HG03066 (cell line): ENCODE results near the gene RPRD1B.

Source experiments
- ATAC-seq: cut with Tn5 transposase; IDR thresholded peaks from one replicate; pipeline ENCODE4 v1.9.1; 2021; ENCODE audit warnings: low read depth; ENCODE audit not compliant: unreplicated experiment

RPRD1B gene

DNA sequence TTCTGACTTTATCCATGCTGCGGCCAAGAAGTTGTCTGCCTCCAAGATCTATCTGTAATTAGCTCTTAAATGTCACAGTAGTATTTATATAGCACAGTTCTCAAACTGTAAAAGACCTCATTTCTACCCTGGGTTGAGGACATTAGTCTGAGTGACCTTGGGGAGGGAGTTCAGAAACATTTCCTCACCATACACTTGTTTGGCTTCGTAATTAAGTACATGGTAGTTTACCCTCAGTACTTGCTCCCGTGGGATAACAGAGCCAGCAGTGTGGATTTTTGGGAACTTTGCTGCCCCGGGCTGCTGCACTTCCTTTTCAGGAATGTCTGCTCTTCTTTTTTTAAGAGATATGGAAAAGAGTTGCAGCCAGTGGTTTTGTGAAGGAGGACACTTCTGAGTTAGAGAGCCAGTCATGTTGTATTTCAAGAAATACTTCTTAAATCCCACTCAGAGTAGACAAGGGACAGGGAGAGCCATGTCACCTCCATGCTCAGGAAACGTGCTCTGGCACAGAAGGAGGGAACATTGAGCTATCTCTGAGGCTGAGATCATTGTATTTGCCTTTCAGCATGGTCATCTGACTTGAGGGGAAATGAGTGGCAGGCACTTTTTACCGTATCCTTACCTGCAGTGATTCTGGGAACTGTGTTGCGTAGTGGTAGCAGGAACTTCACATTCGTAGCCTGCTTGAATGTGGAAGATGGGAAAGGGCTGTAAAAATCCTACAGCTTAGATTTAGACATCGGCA, 33.6 kb downstream of the RPRD1B start:
- no peak for ATAC-seq

DNA sequence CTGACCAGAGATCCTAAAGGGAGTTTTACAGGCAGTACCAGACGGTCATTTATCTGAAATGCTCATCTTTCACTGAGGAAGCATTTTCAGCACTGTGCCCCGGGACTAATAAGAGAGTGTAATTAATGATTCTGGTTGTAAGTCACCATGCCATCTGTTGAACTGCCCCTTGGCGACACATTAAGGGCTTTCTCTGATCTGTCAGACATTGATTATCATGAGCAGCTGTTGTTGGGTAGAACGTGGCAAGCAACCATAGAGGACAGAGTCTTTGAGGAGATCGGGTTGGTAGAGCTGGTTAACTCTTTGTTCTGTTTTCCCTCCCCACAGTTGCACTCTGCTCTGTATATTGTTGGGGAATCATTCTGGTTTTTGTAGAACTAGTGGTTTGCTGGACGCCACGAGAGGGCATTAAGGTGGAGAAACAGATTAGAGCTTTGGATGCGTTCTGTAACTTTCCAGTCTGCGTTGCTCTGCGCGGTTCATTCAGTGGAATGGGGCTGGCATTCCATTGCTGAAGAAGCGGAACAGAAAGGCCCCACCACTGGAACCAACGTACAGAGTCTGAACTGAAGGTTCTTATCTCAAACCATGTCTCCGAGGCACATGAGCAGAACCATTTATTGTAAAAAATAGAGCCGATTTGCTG, 34.3 kb downstream of the RPRD1B start:
- ATAC-seq = no peak

DNA sequence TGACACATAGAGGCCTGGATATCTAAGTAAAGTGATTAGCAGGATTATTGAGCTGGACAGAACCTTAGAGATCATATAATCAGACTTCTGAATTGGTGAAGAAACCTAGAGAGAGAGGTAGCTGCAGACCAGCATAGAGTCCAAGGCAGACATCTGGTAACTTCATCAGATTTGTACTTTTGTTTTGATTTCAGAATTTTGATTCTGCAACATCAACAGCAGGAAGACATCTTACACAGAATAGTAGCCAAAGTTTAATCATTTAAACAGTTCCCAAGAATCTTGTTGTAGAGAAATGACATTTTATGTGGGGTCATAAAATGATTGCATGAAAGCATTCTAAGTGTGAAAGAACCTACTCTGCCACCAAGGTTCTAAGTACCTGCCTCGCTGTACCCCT, 39.4 kb downstream of the RPRD1B start:
- no peak for ATAC-seq

DNA sequence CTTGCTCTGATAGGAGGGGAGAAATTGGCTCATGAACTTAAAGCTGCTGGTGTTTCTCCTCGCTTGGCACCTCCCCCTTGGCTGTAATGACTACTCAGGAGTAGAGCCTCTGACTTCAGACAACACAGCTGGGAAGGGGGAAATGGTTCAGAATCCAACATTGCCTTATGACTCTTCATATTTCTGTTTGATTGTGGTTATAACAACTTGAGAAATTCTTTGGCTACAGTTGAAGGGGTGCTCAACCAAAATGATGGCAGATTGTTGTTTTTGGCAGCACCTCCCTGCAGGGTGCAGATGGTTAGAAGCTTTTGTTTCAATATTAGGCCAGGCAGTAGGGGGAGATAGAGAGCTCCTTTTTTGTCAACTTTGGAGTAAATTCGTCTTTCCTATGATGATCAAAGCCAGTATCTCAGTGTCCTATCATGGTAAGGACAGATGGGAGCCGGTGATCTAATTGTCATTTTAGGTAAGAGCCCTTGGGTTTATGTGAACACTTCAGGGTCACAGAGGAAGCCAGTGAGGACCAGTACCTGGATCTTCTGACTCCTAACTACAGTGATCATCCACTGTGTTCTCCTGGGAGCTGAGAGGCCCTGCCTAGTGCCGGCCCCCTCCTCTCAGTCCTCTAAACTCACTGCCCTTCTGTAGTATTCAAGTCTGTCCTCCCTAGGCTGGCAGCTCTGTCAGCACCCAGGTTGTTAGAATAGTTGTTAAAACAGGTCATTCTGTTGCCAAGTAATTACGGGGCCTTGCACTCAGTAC, 39.9 kb downstream of the RPRD1B start:
- no peak for ATAC-seq

DNA sequence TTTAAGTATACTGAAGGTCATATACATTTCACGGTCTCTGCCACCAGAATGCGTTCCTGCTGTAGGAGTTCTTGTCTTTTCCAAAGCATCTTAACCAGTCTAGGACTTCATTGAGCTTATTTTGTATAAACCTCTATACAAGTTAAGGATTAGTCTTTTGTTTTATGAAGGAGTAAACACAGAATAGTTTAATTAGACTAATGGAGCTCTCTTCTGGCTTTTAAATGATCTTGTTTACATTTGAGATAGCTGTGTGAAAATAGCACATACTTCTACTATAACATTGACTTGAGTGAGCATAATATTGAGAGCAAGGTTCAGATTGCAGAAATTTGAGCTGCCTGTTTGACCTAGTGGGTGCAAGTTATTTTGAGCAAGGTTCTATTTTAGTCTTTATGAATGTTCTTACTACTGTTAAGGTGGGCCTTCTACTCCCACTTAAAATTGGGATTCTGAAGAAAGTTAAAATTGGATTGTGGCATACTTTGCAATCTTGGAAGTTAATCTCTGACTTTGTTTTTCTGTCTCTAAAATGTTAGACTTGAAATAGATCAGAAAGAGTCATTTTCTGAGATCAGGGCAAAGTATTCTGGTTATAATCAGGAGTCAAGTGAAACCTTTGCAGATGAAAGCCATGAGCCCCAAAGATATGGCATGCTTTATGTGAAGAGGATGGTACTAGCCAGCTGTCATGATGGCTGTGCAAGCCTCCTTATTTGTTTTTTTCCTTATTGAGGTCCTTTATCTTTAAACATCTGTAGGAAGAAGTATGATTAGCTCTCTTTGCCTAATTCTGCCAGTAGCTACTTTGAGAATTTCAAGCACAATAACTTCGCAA, 41.8 kb downstream of the RPRD1B start:
- ATAC-seq = no peak

DNA sequence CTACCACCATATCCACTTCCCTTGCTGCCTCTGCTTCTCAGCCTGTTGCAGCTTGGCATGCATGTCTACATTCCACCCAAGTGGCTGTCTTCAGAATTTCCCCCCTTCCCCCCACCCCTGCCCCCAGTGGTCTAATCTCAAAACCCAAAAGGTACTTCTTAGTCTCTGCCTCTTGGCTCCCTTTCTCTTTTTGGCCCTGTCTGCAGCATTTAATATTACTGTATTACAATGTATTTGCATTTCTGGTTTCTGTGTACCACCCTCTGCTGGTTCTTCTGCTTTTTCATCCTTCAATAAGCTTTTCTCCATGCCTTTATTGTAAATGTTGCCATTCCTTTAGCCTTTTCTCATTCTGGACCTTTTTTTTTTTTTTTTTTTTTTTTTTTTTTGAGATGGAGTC, 43.0 kb downstream of the RPRD1B start:
- no peak for ATAC-seq

DNA sequence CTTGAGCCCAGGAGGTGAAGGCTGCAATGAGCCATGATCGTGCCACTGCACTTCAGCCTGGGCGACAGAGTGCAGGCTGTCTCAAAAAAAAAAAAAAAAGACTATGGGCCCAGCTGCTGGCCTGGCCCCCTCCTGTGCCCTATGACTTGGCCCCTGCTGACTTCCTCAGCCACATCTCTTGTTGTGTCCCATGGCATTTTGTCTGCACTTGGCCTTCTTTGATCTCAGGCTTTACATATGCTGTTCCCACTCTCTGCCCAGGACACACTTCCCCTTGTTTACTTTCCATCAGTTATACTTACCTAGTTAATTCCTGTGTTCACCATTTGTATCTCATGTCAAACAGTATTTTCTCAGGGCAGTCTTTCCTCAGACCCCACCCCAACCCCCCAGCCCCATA, 44.5 kb downstream of the RPRD1B start:
- no peak for ATAC-seq

DNA sequence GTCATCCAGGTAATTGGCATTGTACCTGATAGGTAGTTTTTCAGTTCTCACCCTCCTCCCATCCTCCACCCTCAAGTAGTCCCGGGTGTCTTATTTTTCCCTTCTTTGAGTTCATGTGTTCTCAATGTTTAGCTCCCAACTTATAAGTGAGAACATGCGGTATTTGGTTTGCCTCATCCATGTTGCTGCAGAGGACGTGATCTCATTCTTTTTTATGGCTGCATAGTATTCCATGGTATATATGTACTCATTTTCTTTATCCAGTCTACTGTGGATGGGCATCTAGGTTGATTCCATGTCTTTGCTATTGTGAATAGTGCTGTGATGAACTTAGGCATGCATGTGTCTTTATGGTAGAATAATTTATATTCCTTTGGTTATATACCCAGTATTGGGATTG, 45.8 kb downstream of the RPRD1B start:
- ATAC-seq = no peak

DNA sequence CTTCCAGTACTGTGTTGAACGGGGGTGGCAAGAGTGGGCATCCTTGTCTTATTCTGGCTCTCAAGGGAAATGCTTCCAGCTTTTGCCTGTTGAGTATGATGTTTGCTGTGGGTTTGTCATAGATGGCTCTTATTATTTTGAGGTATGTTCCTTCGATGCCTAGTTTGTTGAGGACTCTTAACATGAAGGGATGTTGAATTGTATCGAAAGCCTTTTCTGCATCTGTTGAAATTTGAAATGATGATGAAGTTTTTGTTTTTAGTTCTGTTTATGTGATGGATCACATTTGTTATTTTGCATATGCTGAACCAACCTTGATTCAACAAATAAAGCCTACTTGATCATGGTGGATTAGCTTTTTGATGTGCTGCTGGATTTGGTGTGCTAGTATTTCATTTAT, 48.0 kb downstream of the RPRD1B start:
- no peak for ATAC-seq

DNA sequence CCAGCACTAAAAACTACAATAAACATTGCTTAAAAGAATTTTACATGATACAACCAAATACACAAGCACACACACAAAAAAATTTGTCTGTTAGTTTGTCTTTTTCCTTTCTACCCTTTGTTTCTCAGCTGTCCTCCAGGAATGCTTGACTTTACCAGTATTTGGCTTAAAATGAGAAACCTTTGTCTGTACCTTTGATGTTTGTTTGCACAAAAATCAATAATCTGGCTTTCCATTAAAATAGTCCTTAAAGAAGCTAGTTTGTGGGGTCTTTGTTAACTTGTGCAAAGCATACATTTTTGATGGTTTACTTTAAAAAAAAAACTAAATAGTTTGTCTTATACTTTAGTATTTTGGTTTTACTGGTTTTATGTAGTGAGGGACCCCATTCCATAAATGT, 49.3 kb downstream of the RPRD1B start:
- no peak for ATAC-seq

DNA sequence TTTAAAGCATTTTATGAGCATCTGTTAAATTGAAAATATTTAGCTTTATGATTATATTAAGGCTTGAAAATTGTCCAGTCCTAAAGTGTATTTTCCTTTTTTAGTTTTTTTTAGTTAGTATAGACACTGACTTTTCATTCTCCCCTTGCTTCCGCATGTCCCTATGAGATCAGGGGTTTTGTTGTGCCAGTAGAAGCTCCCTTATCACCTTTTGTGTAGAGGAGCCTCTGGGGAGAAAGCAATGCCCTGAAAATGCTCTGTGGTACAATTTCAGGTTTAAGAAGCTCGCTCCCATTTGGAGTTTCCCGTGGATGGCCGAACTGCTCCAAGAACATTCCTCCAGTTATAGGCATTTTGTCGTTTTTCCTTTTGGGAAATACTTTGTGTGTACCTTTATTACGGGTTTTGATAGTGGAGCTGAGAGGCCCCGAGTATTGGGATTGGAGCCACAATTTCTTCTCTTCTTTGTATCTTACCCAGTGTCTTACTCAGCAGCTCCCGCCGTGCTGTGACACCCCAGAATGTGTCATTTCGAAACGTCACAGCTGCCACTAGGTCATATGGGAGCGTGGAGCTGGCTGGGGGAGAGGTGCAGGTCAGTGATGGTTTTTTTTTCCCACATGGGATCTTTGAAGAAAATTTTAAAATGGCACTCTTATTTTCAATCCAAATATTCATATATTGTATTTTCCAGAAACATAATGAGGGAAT, 49.9 kb downstream of the RPRD1B start:
- no peak for ATAC-seq

DNA sequence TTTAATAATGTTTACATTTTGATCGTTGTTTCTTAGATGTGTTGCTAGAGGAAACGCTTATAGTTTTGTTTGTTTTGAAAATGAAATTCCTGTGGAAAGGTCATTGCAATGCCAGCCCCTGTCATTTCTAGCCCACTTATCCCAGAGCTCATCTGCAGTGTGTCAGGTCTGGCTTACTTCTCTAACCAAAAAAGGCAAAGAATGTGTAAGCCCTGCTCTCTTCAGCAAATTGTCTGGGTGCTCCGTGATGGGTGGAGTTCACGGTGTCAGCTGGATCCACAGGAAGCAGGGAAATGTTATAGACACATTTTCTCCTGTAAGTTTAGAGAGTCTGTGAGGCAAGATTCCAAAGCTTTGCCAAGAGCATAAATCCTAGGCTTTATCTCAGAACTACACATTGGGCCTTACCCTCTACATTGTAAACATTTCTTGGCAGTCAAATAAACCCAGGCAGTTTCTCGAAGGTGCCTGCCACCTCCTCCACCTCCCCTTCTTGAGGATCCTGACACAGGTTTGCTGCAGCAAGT, 50.9 kb downstream of the RPRD1B start:
- ATAC-seq = no peak

DNA sequence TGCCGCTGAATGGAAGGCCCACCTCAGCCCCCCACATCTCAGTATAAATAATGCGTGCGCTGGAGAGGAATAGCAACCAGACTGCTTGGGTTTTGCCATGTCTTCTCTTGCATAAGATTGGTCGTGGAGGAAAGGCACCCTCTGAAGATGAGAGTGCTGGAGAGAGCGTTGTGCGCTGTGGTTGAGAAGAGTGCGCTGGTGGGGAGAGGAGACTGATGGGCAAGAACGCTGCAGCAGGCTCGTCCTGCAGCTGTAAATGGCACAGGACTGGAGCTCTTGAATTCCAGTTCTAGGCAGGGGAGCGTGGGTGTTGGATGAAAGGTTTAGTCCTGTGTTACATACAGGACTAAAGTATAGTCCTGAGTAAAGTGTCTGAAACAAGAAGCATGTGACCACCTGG, 51.5 kb downstream of the RPRD1B start:
- no peak for ATAC-seq

DNA sequence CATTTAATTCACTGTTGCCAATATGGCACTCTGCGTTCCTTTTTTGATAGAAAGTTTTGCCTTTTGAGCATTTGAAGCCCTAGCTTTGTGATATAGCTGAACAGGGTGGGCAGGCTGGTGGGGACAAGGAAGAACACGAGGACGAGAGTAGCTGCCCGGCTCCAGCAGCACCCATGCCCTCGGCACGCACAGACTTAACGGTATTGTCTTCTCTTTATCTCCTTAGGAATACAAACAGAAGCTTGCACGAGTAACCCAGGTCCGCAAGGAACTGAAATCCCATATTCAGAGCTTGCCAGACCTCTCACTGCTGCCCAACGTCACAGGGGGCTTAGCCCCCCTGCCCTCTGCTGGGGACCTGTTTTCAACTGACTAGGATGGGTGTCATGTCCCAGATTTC, 56.0 kb downstream of the RPRD1B start:
- no peak for ATAC-seq

DNA sequence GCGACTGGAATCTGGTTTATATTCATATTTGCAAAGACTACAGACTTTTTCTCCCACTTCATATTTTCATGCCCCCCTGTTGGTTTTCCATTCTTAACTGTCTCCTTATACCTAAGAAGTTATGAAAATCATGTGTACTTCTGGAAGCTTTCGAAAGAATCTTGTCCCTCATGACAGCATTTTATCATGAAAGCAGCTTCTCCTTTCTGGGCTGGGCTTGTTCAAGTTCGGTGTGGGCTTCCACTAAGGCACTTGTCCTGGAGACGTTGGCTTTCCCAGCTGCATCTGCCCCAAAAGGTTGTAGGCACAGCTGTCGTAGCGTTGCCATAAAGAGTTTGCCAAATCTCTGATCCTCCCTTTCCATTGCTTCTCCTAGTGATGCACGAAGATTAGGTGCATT, 56.5 kb downstream of the RPRD1B start:
- ATAC-seq = no peak

DNA sequence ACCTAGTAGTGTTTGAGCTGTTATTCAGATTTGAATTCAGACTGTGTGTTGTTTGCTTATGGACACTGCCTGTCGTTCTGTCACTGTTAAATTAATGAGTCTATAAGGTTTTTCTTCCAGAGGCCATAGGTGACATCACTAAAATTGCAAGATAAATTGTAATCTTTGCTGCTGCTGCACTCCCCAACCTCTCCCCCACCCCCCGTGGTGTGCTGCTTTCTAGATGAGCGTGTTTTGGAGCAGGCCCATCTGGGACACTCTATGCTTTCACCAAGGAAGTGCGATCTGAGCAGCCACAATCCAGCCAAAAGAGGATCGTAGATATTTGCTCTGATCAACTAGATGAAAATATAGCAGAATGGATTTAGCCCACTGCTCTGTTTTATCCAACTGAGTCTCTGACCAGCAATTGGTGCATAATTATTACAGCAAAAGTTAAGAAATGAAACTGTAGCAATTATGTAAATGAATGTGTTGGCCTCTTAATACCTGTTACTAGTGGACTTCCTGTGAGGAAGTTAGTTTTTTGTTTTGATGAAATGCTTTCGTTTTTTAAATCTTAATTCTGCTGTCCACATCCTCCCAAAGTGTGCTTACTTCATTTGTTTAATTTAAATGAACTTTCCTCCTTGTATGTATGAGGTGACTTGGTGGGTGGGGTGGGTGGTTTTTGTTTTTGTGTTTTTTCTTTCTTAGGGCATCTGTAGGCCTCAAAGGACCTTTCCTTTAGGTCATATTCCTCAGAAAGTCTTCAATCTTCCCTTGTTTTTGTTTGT, 58.1 kb downstream of the RPRD1B start:
- ATAC-seq = peak; percentile 36

DNA sequence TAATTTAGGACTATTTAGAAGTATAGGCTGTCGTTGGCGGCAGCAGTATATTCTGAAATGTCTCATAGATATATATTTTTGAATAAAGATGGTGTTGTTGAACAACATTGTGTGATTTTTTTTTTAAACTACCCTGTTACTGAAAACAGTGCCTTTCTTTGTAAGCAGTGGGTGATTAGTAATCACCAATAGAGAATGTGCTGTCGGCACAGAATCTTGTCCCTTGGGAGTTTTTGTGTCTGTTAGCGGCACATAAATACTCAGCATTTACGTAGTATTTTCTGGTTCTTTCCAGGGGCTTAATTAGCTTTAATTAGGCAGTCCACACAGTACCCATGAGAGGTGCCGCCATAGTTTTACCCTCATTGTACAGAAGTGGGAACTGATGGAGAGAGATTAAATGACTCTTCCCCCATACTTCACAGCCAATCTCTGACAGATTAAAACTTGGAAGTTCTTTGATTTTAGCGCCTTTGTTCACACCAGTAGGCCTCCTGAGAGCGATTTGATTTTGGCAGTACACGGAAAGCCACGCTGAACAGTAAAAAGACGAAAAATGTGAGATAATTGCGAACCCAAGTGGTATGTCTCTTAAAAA, 58.8 kb downstream of the RPRD1B start:
- no peak for ATAC-seq

DNA sequence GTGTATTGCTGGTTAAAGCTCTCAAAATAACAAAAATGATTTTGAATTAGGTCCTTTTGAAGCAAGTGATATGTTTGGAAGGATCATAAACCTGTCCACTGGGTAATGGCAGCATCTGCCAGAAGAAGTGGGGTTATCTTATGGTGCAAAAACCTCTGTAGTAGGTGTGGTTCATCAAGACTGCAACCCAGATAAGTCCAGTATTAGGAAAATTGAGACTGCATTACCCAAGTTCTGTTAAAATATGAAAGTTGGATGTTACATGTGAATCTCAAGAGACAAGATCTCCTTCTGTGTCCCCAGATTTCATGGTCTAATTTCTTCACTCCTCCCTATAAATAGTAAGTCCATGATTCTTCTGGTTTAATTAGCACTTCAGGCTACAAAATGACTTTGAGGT, 59.4 kb downstream of the RPRD1B start:
- ATAC-seq = no peak

DNA sequence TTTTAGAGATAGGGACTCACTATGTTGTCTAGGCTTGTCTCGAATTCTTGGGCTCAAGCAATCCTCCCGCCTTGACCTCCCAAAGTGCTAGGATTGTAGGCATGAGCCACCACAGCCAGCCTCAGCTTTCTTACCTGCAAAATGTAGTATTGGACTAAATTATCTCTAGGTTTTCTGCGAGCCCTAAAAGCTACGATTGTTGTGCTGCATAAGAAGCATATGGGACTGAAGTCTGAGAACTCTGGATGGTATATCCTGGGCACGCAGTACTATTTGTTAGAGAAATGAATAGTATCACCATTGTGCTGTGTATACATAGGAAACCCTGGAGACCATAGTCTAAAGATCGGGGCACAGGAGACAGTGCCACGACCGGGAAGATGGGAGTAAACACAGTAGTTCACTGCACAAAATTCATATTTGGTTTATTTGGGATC, 60.1 kb downstream of the RPRD1B start:
- no peak for ATAC-seq
